Measurements from ENCODE around the gene ZNF484.
"Not testable (repeated sequence)": the region's sequence is repeated elsewhere in the genome, so short reads cannot be mapped to it uniquely, and the experiment has no call there.

Gene ZNF484

GRCh38 chr9:92846662-92847145 lies 31.1 kb downstream of the ZNF484 start:
- no peaks in the 10 kb centered on the region for H3K27me3 ChIP-seq (ENCODE audit: control insufficient read depth, insufficient read depth, low read length)
- no peak overlapping the region for H3K4me3 ChIP-seq (ENCODE audit: low read length)
- no peaks in the 10 kb centered on the region for H3K4me1 ChIP-seq (ENCODE audit: control insufficient read depth, insufficient read depth, low read length)
- H3K9ac ChIP-seq (ENCODE audit: low read length) = no peak overlapping the region
- H3K27ac ChIP-seq (ENCODE audit: low read depth, low read length) = no peak overlapping the region
- peaks cover 26% of the 10 kb centered on the region for H3K36me3 ChIP-seq (ENCODE audit: control insufficient read depth, insufficient read depth, low read length)

- not testable (repeated sequence) for H3K4me1 ChIP-seq (ENCODE audit: control insufficient read depth, insufficient read depth, low read length); H3K27ac ChIP-seq (ENCODE audit: low read depth, low read length); H3K36me3 ChIP-seq (ENCODE audit: control insufficient read depth, insufficient read depth, low read length); H3K9ac ChIP-seq (ENCODE audit: low read length); H3K4me3 ChIP-seq (ENCODE audit: low read length); H3K27me3 ChIP-seq (ENCODE audit: control insufficient read depth, insufficient read depth, low read length)
Observed at GRCh38 chr9:92838411-92838810, 39.4 kb downstream of the ZNF484 start.

GRCh38 chr9:92837191-92837590 lies 40.6 kb downstream of the ZNF484 start:
- no peak overlapping the region for H3K27ac ChIP-seq (ENCODE audit: low read depth, low read length)
- H3K4me1 ChIP-seq (ENCODE audit: control insufficient read depth, insufficient read depth, low read length) = no peaks in the 10 kb centered on the region
- no peak overlapping the region for H3K9ac ChIP-seq (ENCODE audit: low read length)
- H3K27me3 ChIP-seq (ENCODE audit: control insufficient read depth, insufficient read depth, low read length) = no peaks in the 10 kb centered on the region
- no peak overlapping the region for H3K4me3 ChIP-seq (ENCODE audit: low read length)
- no peaks in the 10 kb centered on the region for H3K36me3 ChIP-seq (ENCODE audit: control insufficient read depth, insufficient read depth, low read length)

GRCh38 chr9:92829420-92829819 lies 48.4 kb downstream of the ZNF484 start:
- no peaks in the 10 kb centered on the region for H3K27me3 ChIP-seq (ENCODE audit: control insufficient read depth, insufficient read depth, low read length)

GRCh38 chr9:92825065-92825464 lies 52.8 kb downstream of the ZNF484 start:
- H3K27me3 ChIP-seq (ENCODE audit: control insufficient read depth, insufficient read depth, low read length); H3K4me1 ChIP-seq (ENCODE audit: control insufficient read depth, insufficient read depth, low read length); H3K4me3 ChIP-seq (ENCODE audit: low read length); H3K36me3 ChIP-seq (ENCODE audit: control insufficient read depth, insufficient read depth, low read length); H3K27ac ChIP-seq (ENCODE audit: low read depth, low read length); H3K9ac ChIP-seq (ENCODE audit: low read length): not testable (repeated sequence)

More at GRCh38 chr9:92829420-92829819, 48.4 kb downstream of the ZNF484 start:
- H3K36me3 ChIP-seq (ENCODE audit: control insufficient read depth, insufficient read depth, low read length) = no peaks in the 10 kb centered on the region
- no peak overlapping the region for H3K4me3 ChIP-seq (ENCODE audit: low read length)
- H3K4me1 ChIP-seq (ENCODE audit: control insufficient read depth, insufficient read depth, low read length) = no peaks in the 10 kb centered on the region
- no peak overlapping the region for H3K27ac ChIP-seq (ENCODE audit: low read depth, low read length)
- no peak overlapping the region for H3K9ac ChIP-seq (ENCODE audit: low read length)

GRCh38 chr9:92820964-92821363 lies 56.9 kb downstream of the ZNF484 start:
- H3K4me1 ChIP-seq (ENCODE audit: control insufficient read depth, insufficient read depth, low read length) = no peaks in the 10 kb centered on the region
- no peaks in the 10 kb centered on the region for H3K27me3 ChIP-seq (ENCODE audit: control insufficient read depth, insufficient read depth, low read length)
- H3K9ac ChIP-seq (ENCODE audit: low read length) = no peak overlapping the region
- H3K27ac ChIP-seq (ENCODE audit: low read depth, low read length) = no peak overlapping the region
- no peaks in the 10 kb centered on the region for H3K36me3 ChIP-seq (ENCODE audit: control insufficient read depth, insufficient read depth, low read length)
- H3K4me3 ChIP-seq (ENCODE audit: low read length) = no peak overlapping the region

GRCh38 chr9:92819898-92820297 lies 57.9 kb downstream of the ZNF484 start:
- not testable (repeated sequence) for H3K4me1 ChIP-seq (ENCODE audit: control insufficient read depth, insufficient read depth, low read length)

GRCh38 chr9:92809629-92810326 lies 68.1 kb downstream of the ZNF484 start:
- H3K9ac ChIP-seq (ENCODE audit: low read length); H3K4me3 ChIP-seq (ENCODE audit: low read length); H3K36me3 ChIP-seq (ENCODE audit: control insufficient read depth, insufficient read depth, low read length); H3K4me1 ChIP-seq (ENCODE audit: control insufficient read depth, insufficient read depth, low read length); H3K27ac ChIP-seq (ENCODE audit: low read depth, low read length): not testable (repeated sequence)
- H3K27me3 ChIP-seq (ENCODE audit: control insufficient read depth, insufficient read depth, low read length) = peaks cover 30% of the 10 kb centered on the region

More at GRCh38 chr9:92819898-92820297, 57.9 kb downstream of the ZNF484 start:
- not testable (repeated sequence) for H3K36me3 ChIP-seq (ENCODE audit: control insufficient read depth, insufficient read depth, low read length); H3K4me3 ChIP-seq (ENCODE audit: low read length); H3K27ac ChIP-seq (ENCODE audit: low read depth, low read length); H3K27me3 ChIP-seq (ENCODE audit: control insufficient read depth, insufficient read depth, low read length); H3K9ac ChIP-seq (ENCODE audit: low read length)

GRCh38 chr9:92808726-92809451 lies 68.9 kb downstream of the ZNF484 start:
- Histone ChIP-seq H3K27me3 (ENCODE audit: control insufficient read depth, insufficient read depth, low read length) (peaks cover 33% of the 10 kb centered on the region), H3K9ac (ENCODE audit: low read length) (no peak overlapping the region), H3K27ac (ENCODE audit: low read depth, low read length) (no peak overlapping the region), H3K4me3 (ENCODE audit: low read length) (peak overlapping the region; percentile 43), H3K36me3 (ENCODE audit: control insufficient read depth, insufficient read depth, low read length) (no peaks in the 10 kb centered on the region), H3K4me1 (ENCODE audit: control insufficient read depth, insufficient read depth, low read length) (no peaks in the 10 kb centered on the region)

- Histone ChIP-seq H3K9ac (ENCODE audit: low read length) (no peak overlapping the region), H3K27ac (ENCODE audit: low read depth, low read length) (no peak overlapping the region), H3K36me3 (ENCODE audit: control insufficient read depth, insufficient read depth, low read length) (no peaks in the 10 kb centered on the region), H3K27me3 (ENCODE audit: control insufficient read depth, insufficient read depth, low read length) (peaks cover 33% of the 10 kb centered on the region), H3K4me1 (ENCODE audit: control insufficient read depth, insufficient read depth, low read length) (no peaks in the 10 kb centered on the region), H3K4me3 (ENCODE audit: low read length) (peak overlapping the region; percentile 43)
Observed at GRCh38 chr9:92807757-92808725, 69.8 kb downstream of the ZNF484 start.

- H3K27me3 ChIP-seq (ENCODE audit: control insufficient read depth, insufficient read depth, low read length) = peaks cover 33% of the 10 kb centered on the region
- H3K4me3 ChIP-seq (ENCODE audit: low read length) = peak overlapping the region; percentile 10
- H3K9ac ChIP-seq (ENCODE audit: low read length) = no peak overlapping the region
- H3K4me1 ChIP-seq (ENCODE audit: control insufficient read depth, insufficient read depth, low read length) = no peaks in the 10 kb centered on the region
- no peak overlapping the region for H3K27ac ChIP-seq (ENCODE audit: low read depth, low read length)
- no peaks in the 10 kb centered on the region for H3K36me3 ChIP-seq (ENCODE audit: control insufficient read depth, insufficient read depth, low read length)
Observed at GRCh38 chr9:92807031-92807756, 70.6 kb downstream of the ZNF484 start.

Measured in rectal smooth muscle tissue (tissue), 1 donor.